RPMI8226 (cell line): Measurements from ENCODE around the gene PLXNB3.
"Not testable (repeated sequence)": the region's sequence is repeated elsewhere in the genome, so short reads cannot be mapped to it uniquely, and the experiment has no call there.

Source experiments
- DNase-seq: peaks from one replicate; pipeline ENCODE4 v3.0.0-alpha.2; 2015

Gene PLXNB3

GRCh38 chrX:153763989-153764755 is at the start of gene PLXNB3:
Gene PLXNB3 (plus strand): TSS chrX:153764249. CDS start chrX:153765536, 1,287 bp downstream.
- peak; percentile 84 for DNase-seq

DNA sequence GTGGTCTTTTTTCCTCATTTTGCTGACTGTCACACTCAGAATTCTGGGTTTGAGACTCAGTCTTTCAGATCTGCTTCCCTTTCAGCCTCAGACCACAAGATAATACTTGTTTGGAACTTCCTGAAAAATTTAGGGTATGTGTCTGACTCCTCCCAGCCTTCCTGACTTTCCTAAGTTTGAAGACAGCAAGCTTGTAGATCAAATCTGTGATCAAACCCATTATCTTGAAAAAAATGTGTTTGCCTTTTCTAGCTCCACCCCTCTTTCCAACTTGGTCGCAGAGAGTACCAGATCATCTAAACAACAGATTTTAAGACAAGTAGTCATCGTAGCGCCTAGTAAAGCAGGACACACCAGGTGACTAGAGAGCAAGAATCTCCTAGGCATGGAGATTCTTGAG is 49.8 kb upstream of the PLXNB3 start:
- no peak for DNase-seq

- DNase-seq: no peak
Observed at GRCh38 chrX:153717445-153717844, 46.6 kb upstream of the PLXNB3 start.

DNA sequence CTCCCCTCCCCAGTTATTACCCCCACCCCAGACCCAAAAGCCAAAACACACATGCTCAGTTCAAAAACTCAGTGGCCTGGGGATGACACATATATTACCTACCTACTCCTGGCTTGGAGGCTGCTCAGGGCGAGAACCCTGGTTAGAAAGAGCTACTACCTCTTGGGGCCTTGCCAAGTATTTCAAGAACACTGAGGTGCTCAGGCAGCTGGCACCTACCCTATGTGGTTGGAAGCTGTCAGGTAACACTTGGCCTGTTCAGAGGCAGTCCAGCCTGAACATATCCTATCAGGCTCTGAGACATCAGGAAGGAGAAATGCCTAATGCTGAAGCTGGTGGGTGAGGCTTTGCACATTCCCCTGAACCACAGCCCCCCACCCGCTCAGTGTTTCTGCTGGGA is 44.8 kb upstream of the PLXNB3 start:
- peak; percentile 12 for DNase-seq

DNA sequence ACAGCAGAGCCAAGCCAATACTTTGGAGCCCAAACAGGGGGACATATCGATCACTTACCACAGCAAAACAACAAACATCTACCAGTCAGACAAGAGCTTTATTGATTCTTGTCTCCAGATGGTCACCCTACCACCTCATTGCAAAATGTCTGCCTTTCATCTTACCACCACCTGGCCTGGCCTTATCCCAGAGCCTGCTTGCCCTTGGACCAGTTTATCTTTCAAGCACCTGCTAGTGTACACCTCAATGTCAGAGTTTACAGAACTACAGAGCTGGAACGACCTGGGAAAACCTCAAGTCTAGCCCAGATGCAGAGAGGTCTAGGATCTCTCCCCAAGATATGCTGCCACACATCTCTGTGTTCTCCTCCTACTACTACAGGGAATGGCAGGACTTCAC is 44.3 kb upstream of the PLXNB3 start:
- no peak for DNase-seq

DNA sequence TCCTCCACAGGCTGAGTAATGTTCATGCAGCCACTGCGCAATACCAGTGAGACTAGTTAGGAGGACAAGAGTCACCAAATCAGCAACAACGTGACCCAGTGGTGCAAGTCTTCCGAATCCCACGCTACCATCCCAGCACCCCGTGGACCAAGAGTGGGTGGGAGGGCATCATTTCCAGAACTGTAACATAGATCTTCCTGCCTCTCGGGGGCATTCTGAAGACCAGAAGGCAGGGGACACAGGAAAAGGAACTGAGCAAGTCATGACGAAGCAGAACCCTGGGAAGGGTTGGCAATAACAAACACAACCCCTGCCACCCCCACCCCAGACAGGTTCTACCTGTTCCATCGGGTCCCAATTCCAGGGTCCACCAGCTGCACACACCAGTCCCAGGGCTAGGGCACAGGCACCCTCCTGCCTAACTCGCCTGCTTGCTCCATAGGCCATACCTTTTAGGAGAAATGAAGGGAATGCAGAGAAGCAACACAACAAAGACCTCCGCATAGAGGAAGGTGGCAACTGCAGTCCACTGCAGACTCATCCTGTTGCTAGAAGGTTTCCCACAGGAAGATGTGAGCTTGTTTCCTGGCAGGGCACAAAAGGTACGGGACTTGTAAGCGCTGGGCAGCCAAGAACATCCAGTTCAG is 41.2 kb upstream of the PLXNB3 start:
- no peak for DNase-seq

DNA sequence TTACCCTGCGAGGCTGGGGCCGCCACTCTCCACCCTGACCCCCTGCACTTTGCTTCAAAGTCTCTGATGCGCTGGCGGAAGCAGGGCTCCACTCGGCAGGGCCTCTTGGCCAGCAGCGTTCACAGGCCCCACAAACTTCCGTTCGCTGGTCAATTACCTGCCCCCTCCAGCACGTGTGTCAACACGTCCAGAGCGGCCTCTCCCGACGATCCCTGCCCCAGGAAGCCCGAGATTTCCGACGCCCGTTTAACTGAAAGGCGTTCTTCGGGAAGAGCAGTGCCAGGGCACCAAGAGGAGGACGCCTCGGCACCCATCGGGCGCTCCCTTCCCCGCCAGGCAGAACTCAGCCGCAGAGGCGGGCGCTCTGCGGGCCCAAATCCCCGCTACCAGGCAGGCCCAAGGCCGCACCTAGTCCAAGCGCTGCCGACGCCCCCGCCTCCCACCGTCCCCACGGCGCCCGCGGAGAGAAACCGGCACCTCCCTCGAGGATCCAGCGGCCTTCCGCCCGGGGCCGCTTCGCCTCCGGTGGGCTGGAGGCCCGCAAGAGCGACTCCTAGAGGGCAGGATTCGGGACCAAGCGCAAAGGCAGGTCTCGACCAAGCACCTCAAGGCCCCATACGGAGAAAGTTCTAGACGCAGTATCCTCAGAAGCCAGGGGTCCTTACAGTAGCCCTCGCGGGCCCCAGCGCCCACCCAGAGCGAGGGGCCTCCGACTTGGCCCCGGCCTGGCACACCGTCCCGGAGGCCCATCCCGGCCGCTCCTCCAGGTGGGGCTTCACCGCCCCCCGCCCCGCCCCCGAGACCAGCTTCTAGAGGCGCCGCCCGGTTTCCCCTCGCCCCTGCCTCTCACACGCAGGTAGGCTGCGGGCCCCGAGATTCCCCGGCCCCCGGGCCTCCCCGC is 40.4 kb upstream of the PLXNB3 start:
- peak; percentile 73 for DNase-seq

- DNase-seq: peak; percentile 92
Observed at GRCh38 chrX:153724252-153725038, 39.6 kb upstream of the PLXNB3 start, which contains the start of the genes ABCD1 and BCAP31. Gene ABCD1 (plus strand): TSS chrX:153724856. CDS start chrX:153725267, 411 bp downstream. Gene BCAP31 (minus strand): TSS chrX:153724387. CDS start chrX:153723244, 1,143 bp downstream.

DNA sequence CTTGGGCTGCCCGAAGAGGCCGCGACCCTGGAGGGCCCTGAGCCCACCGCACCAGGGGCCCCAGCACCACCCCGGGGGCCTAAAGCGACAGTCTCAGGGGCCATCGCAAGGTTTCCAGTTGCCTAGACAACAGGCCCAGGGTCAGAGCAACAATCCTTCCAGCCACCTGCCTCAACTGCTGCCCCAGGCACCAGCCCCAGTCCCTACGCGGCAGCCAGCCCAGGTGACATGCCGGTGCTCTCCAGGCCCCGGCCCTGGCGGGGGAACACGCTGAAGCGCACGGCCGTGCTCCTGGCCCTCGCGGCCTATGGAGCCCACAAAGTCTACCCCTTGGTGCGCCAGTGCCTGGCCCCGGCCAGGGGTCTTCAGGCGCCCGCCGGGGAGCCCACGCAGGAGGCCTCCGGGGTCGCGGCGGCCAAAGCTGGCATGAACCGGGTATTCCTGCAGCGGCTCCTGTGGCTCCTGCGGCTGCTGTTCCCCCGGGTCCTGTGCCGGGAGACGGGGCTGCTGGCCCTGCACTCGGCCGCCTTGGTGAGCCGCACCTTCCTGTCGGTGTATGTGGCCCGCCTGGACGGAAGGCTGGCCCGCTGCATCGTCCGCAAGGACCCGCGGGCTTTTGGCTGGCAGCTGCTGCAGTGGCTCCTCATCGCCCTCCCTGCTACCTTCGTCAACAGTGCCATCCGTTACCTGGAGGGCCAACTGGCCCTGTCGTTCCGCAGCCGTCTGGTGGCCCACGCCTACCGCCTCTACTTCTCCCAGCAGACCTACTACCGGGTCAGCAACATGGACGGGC is 38.8 kb upstream of the PLXNB3 start:
- peak; percentile 52 for DNase-seq

GRCh38 chrX:153725832-153726285 is 38.2 kb upstream of the PLXNB3 start:
- DNase-seq: no peak

- DNase-seq: peak; percentile 92
Observed at GRCh38 chrX:153726286-153727122, 37.5 kb upstream of the PLXNB3 start.

GRCh38 chrX:153727123-153727931 is 36.7 kb upstream of the PLXNB3 start:
- no peak for DNase-seq

GRCh38 chrX:153728095-153728494 is 36.0 kb upstream of the PLXNB3 start:
- DNase-seq: no peak

GRCh38 chrX:153728951-153729631 is 35.0 kb upstream of the PLXNB3 start:
- no peak for DNase-seq

- not testable (repeated sequence) for DNase-seq
Observed at GRCh38 chrX:153730115-153730514, 33.9 kb upstream of the PLXNB3 start.

GRCh38 chrX:153731117-153731844 is 32.8 kb upstream of the PLXNB3 start:
- DNase-seq: no peak

DNA sequence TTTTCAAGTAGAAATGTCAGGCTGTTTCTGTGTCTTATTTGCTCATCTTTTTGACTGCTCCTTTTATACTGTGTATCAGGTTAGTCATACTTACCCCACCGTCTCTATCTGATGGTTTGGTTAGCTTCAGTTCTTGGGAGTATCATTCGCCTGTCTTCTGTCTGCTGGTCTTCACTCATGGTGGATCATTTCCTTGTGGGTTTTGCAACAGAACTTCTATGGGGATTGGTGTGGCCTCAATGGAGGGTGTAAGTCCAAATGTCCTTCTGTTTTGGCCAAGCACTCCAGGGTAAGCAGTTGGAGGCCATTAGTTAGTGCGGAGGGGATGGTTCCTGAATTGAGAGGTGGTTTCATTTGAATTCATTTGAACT is 32.2 kb upstream of the PLXNB3 start:
- no peak for DNase-seq

DNA sequence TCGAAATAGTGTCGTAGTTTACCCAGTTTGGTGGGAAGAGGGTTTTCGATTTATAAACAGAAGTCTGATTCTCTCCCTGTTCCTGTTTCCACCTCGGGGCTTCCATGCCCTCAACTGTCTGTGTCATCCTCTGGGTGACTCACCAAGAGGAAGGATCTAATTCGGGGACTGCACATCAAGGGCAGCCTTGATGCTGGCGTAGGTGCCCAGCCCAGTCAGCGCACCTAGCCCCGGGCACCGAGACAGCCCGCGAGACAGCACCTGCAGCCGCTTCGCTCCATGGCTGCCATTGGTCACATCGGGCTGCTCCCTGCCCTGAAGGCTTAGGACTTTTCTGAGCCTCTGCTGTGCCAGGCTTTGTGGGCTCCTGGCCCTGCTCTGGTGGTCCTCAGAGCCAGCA is 31.6 kb upstream of the PLXNB3 start:
- DNase-seq: no peak
